ENCODE data around the gene C4B. TPM values are rescaled to one million over a fixed set of nuclear protein-coding genes. Genes with fewer than 3 reads are reported as not detected.
A peak's percentile ranks its signal among the peaks of the same experiment; 100 is the strongest.

Gene C4B
- total RNA-seq, 1 experiment from 2014 or later, result 3.7 TPM

DNA sequence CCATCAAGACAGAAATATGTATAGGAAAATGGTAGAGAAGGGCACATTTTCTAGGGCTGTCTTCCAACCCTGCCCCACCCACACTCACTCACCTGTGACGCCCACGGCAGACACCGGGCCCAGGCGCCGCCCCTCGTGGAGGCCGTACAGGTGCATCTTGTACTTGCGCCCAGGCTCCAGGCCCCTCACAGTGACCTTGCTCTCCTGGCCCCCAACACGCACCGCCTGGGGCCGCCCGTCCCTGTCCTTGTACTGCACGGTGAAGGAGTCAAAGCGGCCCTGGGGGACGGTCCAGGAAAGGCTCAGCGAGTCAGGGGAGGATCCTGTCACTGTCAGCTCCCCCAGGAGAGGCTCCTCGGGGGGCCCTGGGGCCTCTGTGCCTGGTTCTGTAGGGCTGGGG is 43.4 kb downstream of the C4B start:
- H3K27me3 Mint-ChIP-seq (ENCODE audit: low read depth), result no peaks in the 10 kb centered on the region

More for the DNA sequence above, 43.4 kb downstream of the C4B start:
- CTCF ChIA-PET, result interaction anchor here (2.6 kb wide), 1 partner anchor 10 kb away, joined by 20 read pairs; no protein-coding TSS in a partner anchor
- TF ChIP-seq, protein P1, sequence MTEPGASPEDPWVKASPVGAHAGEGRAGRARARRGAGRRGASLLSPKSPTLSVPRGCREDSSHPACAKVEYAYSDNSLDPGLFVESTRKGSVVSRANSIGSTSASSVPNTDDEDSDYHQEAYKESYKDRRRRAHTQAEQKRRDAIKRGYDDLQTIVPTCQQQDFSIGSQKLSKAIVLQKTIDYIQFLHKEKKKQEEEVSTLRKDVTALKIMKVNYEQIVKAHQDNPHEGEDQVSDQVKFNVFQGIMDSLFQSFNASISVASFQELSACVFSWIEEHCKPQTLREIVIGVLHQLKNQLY (CRISPR knock-in tag; IDR thresholded peaks at IDR 0.05), result no peak
- TF ChIP-seq TCF7 (CRISPR knock-in tag; IDR thresholded peaks at IDR 0.05; ENCODE audit: low read depth) (no peak), NFYB (CRISPR knock-in tag; conservative IDR thresholded peaks at IDR 0.05; ENCODE audit: low read depth) (no peak), ZNF396 (CRISPR knock-in tag; IDR thresholded peaks at IDR 0.05; ENCODE audit: borderline replicate concordance) (no peak), SMAD4 (CRISPR knock-in tag; IDR thresholded peaks at IDR 0.05) (no peak), ZBTB43 (CRISPR knock-in tag; IDR thresholded peaks at IDR 0.05) (no peak), ZMAT4 (CRISPR knock-in tag; IDR thresholded peaks at IDR 0.05) (no peak), ZNF671 (CRISPR knock-in tag; IDR thresholded peaks at IDR 0.05) (no peak), ZNF263 (CRISPR knock-in tag; IDR thresholded peaks at IDR 0.05; ENCODE audit: low read depth) (no peak), CREM (CRISPR knock-in tag; IDR thresholded peaks at IDR 0.05) (no peak), JAZF1 (CRISPR knock-in tag; IDR thresholded peaks at IDR 0.05) (no peak), ZNF416 (CRISPR knock-in tag; IDR thresholded peaks at IDR 0.05) (no peak), GTF2I (CRISPR knock-in tag; conservative IDR thresholded peaks at IDR 0.05) (no peak)
- TF ChIP-seq, protein P2, sequence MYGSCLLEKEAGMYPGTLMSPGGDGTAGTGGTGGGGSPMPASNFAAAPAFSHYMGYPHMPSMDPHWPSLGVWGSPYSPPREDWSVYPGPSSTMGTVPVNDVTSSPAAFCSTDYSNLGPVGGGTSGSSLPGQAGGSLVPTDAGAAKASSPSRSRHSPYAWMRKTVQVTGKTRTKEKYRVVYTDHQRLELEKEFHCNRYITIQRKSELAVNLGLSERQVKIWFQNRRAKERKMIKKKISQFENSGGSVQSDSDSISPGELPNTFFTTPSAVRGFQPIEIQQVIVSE (CRISPR knock-in tag; IDR thresholded peaks at IDR 0.05; ENCODE audit: borderline replicate concordance), result no peak
- TF ChIP-seq, protein P3, sequence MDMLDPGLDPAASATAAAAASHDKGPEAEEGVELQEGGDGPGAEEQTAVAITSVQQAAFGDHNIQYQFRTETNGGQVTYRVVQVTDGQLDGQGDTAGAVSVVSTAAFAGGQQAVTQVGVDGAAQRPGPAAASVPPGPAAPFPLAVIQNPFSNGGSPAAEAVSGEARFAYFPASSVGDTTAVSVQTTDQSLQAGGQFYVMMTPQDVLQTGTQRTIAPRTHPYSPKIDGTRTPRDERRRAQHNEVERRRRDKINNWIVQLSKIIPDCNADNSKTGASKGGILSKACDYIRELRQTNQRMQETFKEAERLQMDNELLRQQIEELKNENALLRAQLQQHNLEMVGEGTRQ (CRISPR knock-in tag; IDR thresholded peaks at IDR 0.05), result no peak
- TF ChIP-seq, protein P4, sequence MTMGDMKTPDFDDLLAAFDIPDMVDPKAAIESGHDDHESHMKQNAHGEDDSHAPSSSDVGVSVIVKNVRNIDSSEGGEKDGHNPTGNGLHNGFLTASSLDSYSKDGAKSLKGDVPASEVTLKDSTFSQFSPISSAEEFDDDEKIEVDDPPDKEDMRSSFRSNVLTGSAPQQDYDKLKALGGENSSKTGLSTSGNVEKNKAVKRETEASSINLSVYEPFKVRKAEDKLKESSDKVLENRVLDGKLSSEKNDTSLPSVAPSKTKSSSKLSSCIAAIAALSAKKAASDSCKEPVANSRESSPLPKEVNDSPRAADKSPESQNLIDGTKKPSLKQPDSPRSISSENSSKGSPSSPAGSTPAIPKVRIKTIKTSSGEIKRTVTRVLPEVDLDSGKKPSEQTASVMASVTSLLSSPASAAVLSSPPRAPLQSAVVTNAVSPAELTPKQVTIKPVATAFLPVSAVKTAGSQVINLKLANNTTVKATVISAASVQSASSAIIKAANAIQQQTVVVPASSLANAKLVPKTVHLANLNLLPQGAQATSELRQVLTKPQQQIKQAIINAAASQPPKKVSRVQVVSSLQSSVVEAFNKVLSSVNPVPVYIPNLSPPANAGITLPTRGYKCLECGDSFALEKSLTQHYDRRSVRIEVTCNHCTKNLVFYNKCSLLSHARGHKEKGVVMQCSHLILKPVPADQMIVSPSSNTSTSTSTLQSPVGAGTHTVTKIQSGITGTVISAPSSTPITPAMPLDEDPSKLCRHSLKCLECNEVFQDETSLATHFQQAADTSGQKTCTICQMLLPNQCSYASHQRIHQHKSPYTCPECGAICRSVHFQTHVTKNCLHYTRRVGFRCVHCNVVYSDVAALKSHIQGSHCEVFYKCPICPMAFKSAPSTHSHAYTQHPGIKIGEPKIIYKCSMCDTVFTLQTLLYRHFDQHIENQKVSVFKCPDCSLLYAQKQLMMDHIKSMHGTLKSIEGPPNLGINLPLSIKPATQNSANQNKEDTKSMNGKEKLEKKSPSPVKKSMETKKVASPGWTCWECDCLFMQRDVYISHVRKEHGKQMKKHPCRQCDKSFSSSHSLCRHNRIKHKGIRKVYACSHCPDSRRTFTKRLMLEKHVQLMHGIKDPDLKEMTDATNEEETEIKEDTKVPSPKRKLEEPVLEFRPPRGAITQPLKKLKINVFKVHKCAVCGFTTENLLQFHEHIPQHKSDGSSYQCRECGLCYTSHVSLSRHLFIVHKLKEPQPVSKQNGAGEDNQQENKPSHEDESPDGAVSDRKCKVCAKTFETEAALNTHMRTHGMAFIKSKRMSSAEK (CRISPR knock-in tag; IDR thresholded peaks at IDR 0.05; ENCODE audit: borderline replicate concordance), result no peak
- TF ChIP-seq, protein P5, sequence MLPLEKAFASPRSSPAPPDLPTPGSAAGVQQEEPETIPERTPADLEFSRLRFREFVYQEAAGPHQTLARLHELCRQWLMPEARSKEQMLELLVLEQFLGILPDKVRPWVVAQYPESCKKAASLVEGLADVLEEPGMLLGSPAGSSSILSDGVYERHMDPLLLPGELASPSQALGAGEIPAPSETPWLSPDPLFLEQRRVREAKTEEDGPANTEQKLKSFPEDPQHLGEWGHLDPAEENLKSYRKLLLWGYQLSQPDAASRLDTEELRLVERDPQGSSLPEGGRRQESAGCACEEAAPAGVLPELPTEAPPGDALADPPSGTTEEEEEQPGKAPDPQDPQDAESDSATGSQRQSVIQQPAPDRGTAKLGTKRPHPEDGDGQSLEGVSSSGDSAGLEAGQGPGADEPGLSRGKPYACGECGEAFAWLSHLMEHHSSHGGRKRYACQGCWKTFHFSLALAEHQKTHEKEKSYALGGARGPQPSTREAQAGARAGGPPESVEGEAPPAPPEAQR (CRISPR knock-in tag; IDR thresholded peaks at IDR 0.05), result no peak
- peak overlapping the region; percentile 69 for H3K27ac Mint-ChIP-seq
- H3K4me1 Mint-ChIP-seq, result peaks cover 8% of the 10 kb centered on the region
- POLR2A ChIA-PET, result no interaction called here
- H3K4me3 Mint-ChIP-seq, result no peak overlapping the region
- H3K9me3 Mint-ChIP-seq, result no peaks in the 10 kb centered on the region
- no peak for ATAC-seq
- no peak for DNase-seq (ENCODE audit: low spot score)
- no peaks in the 10 kb centered on the region for H3K36me3 Mint-ChIP-seq

All from WTC11 (cell line).